SU-DHL-6 (cell line): ENCODE results near the gene BRSK1.

Experiments used
- H2AFZ ChIP-seq: fragments of 200-600 bp; sonication (generic); 2 replicates; pipeline ENCODE4 v1.6.1; 2014; ENCODE audit warnings: low read depth, mild to moderate bottlenecking, moderate library complexity, mixed read lengths, antibody characterized with exemption, low read length; ENCODE audit not compliant: severe bottlenecking
- H3F3A ChIP-seq: fragments of 200-600 bp; shearing (Covaris generic); 2 replicates; pipeline ENCODE4 v1.6.0; 2016; ENCODE audit warnings: antibody characterized with exemption, mild to moderate bottlenecking; ENCODE audit not compliant: insufficient read depth
- H3K27ac ChIP-seq: fragments of 200-600 bp; sonication (generic); 2 replicates; pipeline ENCODE4 v1.5.1; 2016; ENCODE audit warnings: low read depth, mild to moderate bottlenecking, low read length, moderate library complexity, mixed read lengths
- H3K27me3 ChIP-seq: fragments of 200-600 bp; sonication (generic), shearing (Covaris generic); 2 replicates; pipeline ENCODE4 v1.6.0; 2014; ENCODE audit warnings: mild to moderate bottlenecking, low read length
- H3K36me3 ChIP-seq: fragments of 200-600 bp; sonication (generic); 2 replicates; pipeline ENCODE4 v1.6.1; 2014; ENCODE audit warnings: mild to moderate bottlenecking, low read length, mixed read lengths
- H3K4me2 ChIP-seq: fragments of 300-600, 200-600 bp; shearing (Covaris generic), sonication (generic); 2 replicates; pipeline ENCODE4 v1.6.0; 2014; ENCODE audit warnings: low read length, low read depth, mild to moderate bottlenecking; ENCODE audit not compliant: poor library complexity, severe bottlenecking
- H3K4me3 ChIP-seq: fragments of 200-600 bp; sonication (generic); 2 replicates; pipeline ENCODE4 v1.5.1; 2014; ENCODE audit warnings: antibody characterized with exemption, low read length, mild to moderate bottlenecking, mixed read lengths; ENCODE audit not compliant: insufficient read depth, poor library complexity, severe bottlenecking
- H3K79me2 ChIP-seq: fragments of 200-600 bp; sonication (generic); 2 replicates; pipeline ENCODE4 v1.6.1; 2014; ENCODE audit warnings: mild to moderate bottlenecking, low read length, moderate library complexity; ENCODE audit not compliant: insufficient read depth
- H3K9ac ChIP-seq: fragments of 200-600 bp; sonication (generic); 2 replicates; pipeline ENCODE4 v1.7.0; 2014; ENCODE audit warnings: mild to moderate bottlenecking, low read length
- H3K9me2 ChIP-seq: fragments of 200-600 bp; sonication (generic); replicated peaks from 2 replicates; pipeline ENCODE4 v1.6.1; 2014; ENCODE audit warnings: low read length; ENCODE audit not compliant: insufficient read depth
- H3K9me3 ChIP-seq: fragments of 200-600 bp; sonication (generic); 2 replicates; pipeline ENCODE4 v1.6.1; 2014; ENCODE audit warnings: low read length, mixed read lengths; ENCODE audit not compliant: insufficient read depth
- H4K20me1 ChIP-seq: fragments of 200-600 bp; sonication (generic); 2 replicates; pipeline ENCODE4 v1.6.1; 2014; ENCODE audit warnings: low read depth, mild to moderate bottlenecking, antibody characterized with exemption, low read length, moderate library complexity, mixed read lengths
- EZH2phosphoT487 ChIP-seq: fragments of 200-600 bp; sonication (generic), shearing (Covaris generic); conservative IDR thresholded peaks from 2 replicates; pipeline ENCODE4 v1.6.1; 2018; ENCODE audit warnings: mild to moderate bottlenecking, antibody characterized with exemption, low read length, moderate library complexity, mixed read lengths
- TF ChIP-seq, protein P1 (sequence below): fragments of 200-600 bp; sonication (generic); IDR thresholded peaks from one replicate; pipeline ENCODE4 v1.5.1; 2017; ENCODE audit warnings: antibody characterized with exemption, mild to moderate bottlenecking, low read length, moderate library complexity; ENCODE audit not compliant: insufficient read depth, poor library complexity, severe bottlenecking

Gene BRSK1

DNA sequence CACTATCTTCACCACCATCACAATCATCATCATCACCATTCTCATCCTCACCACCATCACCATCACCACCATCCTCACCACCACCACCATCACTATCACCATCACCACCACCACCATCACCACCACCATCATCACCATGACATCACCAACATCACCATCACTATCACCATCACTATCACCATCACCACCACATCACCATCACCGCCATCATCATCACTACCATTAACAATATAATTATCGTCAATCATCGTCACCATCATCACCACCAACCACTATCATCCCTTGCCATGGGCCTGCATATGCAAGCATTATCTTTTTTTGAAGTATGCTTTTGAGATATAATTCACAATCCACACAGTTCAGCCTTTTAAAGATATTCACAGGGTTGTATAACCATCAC, 17.4 kb upstream of the BRSK1 start:
- TF ChIP-seq, protein P1, sequence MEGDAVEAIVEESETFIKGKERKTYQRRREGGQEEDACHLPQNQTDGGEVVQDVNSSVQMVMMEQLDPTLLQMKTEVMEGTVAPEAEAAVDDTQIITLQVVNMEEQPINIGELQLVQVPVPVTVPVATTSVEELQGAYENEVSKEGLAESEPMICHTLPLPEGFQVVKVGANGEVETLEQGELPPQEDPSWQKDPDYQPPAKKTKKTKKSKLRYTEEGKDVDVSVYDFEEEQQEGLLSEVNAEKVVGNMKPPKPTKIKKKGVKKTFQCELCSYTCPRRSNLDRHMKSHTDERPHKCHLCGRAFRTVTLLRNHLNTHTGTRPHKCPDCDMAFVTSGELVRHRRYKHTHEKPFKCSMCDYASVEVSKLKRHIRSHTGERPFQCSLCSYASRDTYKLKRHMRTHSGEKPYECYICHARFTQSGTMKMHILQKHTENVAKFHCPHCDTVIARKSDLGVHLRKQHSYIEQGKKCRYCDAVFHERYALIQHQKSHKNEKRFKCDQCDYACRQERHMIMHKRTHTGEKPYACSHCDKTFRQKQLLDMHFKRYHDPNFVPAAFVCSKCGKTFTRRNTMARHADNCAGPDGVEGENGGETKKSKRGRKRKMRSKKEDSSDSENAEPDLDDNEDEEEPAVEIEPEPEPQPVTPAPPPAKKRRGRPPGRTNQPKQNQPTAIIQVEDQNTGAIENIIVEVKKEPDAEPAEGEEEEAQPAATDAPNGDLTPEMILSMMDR: no peak
- no peak for TF ChIP-seq EZH2phosphoT487
- no peaks in the 10 kb centered on the region for H3K79me2 ChIP-seq
- H3F3A ChIP-seq: peaks cover 9% of the 10 kb centered on the region
- no peak overlapping the region for H3K27ac ChIP-seq
- no peaks in the 10 kb centered on the region; the same call in 1 of the 2 replicates for H3K9me3 ChIP-seq
- no peaks in the 10 kb centered on the region for H3K27me3 ChIP-seq
- H2AFZ ChIP-seq: no peak overlapping the region
- H3K36me3 ChIP-seq: no peaks in the 10 kb centered on the region
- no peak overlapping the region for H3K4me3 ChIP-seq
- no peaks in the 10 kb centered on the region for H3K9me2 ChIP-seq
- no peaks in the 10 kb centered on the region for H4K20me1 ChIP-seq
- H3K9ac ChIP-seq: no peak overlapping the region
- no peak overlapping the region for H3K4me2 ChIP-seq

DNA sequence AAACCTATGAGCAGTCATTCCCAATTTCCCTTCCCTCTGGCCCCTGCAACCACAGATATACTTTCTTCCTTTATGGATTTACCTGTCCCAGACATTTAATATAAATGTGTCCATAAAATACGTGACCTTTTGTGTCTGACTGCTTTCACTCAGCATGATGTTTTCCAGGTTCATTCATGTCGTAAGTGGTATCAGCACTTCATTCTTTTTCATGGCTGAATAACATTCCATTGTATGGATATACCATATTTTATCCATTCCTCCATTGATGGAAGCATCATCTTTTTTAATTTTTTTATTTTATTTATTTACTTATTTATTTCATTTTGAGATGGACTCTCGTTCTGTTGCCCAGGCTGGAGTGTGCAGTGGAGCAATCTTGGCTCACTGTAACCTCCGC, 17.0 kb upstream of the BRSK1 start:
- Histone ChIP-seq H3K4me2 (no peak overlapping the region), H3K9me2 (no peaks in the 10 kb centered on the region), H3K27ac (no peak overlapping the region), H2AFZ (no peak overlapping the region), H3K27me3 (no peaks in the 10 kb centered on the region), H3K4me3 (no peak overlapping the region), H3K79me2 (no peaks in the 10 kb centered on the region), H3K9me3 (no peaks in the 10 kb centered on the region; the same call in 1 of the 2 replicates), H3K9ac (no peak overlapping the region), H3F3A (peaks cover 9% of the 10 kb centered on the region), H4K20me1 (no peaks in the 10 kb centered on the region), H3K36me3 (no peaks in the 10 kb centered on the region)
- TF ChIP-seq, protein P1: no peak
- no peak for TF ChIP-seq EZH2phosphoT487

- Histone ChIP-seq H3K36me3 (no peaks in the 10 kb centered on the region), H3K4me3 (no peak overlapping the region), H3K9ac (no peak overlapping the region), H3K79me2 (no peaks in the 10 kb centered on the region), H3K4me2 (no peak overlapping the region), H3K9me3 (no peaks in the 10 kb centered on the region; the same call in 1 of the 2 replicates), H3K9me2 (no peaks in the 10 kb centered on the region), H4K20me1 (no peaks in the 10 kb centered on the region), H3F3A (peaks cover 5% of the 10 kb centered on the region; the same call in 1 of the 2 replicates), H3K27me3 (no peaks in the 10 kb centered on the region), H3K27ac (no peak overlapping the region), H2AFZ (no peak overlapping the region)
- TF ChIP-seq, protein P1: no peak
- TF ChIP-seq EZH2phosphoT487: no peak
Observed at GRCh38 chr19:55269299-55269698, 14.5 kb upstream of the BRSK1 start.
